Choroid plexus epithelial cell (primary cell): ENCODE data around the gene KHK.

Source experiments
- DNase-seq: peaks from one replicate; pipeline ENCODE4 v3.0.0-alpha.2; 2010; ENCODE audit warnings: low read depth
- H3K4me3 ChIP-seq: 2 replicates; pipeline ENCODE4 v1.5.1; 2011; ENCODE audit warnings: low read depth, mild to moderate bottlenecking, control low read depth, low read length, moderate library complexity
- TF ChIP-seq, protein P1 (sequence below): conservative IDR thresholded peaks from 2 replicates; pipeline ENCODE4 v1.5.1; 2011; ENCODE audit warnings: low read depth, mild to moderate bottlenecking, control low read depth, inconsistent platforms, low read length, moderate library complexity

Gene KHK

DNA sequence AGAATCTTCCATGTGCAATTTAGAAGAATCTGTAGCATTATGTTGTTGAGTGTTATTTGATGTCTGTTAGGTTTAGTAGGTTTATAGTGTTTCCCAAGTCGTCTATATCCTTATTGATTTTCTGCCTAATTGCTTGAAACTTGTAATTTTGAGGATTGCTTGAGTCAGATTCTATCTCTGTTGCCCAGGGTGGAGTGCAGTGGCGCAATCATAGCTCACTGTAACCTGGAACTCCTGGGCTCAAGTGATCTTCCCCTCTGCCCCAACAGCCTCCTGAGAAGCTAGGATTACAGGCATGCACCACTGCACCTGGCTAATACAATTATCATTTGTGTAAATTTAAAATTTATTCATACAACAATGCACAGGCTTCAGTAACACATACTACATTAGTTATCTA lies 59.1 kb downstream of the KHK start:
- no peak for DNase-seq
- no peak overlapping the region for H3K4me3 ChIP-seq
- TF ChIP-seq, protein P1, sequence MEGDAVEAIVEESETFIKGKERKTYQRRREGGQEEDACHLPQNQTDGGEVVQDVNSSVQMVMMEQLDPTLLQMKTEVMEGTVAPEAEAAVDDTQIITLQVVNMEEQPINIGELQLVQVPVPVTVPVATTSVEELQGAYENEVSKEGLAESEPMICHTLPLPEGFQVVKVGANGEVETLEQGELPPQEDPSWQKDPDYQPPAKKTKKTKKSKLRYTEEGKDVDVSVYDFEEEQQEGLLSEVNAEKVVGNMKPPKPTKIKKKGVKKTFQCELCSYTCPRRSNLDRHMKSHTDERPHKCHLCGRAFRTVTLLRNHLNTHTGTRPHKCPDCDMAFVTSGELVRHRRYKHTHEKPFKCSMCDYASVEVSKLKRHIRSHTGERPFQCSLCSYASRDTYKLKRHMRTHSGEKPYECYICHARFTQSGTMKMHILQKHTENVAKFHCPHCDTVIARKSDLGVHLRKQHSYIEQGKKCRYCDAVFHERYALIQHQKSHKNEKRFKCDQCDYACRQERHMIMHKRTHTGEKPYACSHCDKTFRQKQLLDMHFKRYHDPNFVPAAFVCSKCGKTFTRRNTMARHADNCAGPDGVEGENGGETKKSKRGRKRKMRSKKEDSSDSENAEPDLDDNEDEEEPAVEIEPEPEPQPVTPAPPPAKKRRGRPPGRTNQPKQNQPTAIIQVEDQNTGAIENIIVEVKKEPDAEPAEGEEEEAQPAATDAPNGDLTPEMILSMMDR = no peak

DNA sequence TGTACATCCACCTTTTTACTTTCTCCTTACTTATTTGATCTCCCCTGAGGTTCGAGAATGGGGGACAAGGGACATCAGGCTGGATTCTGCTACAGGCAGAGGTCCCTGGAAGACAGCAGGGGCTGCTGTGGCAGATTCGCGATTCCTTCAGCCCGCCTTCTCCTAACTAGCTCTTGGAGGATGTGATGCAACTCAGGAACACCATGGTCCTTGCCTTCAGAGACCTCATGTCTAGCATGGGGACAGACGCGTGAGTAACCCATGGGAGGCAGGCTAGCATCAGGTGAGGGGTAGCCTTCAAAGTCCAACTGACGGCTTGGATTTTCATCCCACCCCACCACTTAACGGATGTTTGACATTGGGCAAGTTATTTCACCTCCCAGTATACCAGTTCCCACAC lies 61.4 kb downstream of the KHK start:
- H3K4me3 ChIP-seq = no peak overlapping the region
- TF ChIP-seq, protein P1 = no peak
- DNase-seq = no peak

DNA sequence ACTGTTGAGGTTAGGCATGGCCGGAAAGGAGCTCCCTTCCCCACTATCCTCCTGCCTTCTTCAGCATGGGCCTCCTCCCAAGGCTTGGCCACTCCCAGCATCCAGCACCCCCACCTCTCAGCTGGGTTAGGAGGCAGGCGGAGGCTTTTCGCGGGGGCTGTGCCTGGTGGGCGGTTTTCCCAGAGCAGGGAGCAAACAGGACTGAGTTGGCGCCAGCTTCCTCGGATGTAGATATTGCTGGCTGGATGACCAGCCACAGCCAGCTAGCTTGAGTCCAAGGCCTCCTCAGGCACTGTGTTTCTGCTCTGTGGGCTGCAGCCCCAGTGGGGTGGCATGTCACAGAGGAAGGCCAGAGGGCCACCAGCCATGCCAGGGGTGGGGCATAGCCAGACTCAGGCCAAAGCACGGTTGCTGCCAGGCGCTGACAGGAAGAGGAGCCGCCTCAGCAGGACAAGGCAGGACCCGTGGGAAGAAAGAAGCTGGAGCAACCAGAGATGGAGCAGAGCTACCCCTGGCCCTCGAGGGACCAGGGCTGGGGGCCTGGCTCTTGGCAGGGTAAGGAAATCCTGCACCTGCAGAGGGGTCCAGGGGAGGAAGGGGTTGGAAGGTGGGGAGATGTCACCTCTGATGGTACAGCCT lies 62.3 kb downstream of the KHK start, which contains the start of gene TCF23:
Gene TCF23, plus strand, starts transcription at position 204 of the 639 bp plus-strand sequence. Its CDS starts 130 bp downstream, at position 334.
- no peak within 1 kb of the TSS for H3K4me3 ChIP-seq
- TF ChIP-seq, protein P1 = no peak
- DNase-seq = no peak

DNA sequence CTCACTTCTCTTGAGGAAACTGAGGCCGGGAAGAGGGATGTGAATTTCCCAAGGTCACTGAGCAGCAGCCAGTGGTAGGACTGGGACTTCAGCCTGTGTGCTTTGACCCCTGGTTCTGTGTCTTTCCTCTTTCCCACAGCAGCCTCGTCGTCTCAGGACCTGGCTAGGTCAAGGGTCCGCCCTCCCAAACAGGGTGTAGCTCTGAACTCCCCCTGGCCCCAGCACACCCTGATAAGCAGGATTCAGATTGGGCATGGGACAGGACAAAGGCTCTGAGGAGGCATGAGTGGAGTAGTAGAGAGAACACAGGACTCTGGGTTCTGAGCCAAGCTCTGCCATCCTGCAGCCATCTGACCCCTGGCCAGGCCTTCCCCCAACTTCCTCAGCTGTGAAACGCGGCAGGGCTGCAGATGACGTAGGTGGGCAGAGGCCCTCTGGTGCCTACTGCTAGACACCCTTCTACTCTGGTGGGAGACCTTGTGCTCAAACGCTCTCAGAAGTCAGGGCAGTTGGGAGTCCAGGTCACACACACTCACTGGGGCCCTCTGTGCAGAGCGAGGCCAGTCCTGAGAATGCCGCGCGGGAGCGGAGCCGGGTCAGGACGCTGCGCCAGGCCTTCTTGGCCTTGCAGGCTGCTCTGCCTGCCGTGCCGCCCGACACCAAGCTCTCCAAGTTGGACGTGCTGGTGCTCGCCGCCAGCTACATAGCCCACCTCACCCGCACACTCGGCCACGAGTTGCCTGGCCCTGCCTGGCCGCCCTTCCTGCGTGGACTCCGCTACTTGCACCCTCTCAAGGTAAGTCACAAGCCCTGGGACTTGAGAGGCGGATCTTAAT lies 63.2 kb downstream of the KHK start:
- no peak overlapping the region for H3K4me3 ChIP-seq
- TF ChIP-seq, protein P1 = no peak
- DNase-seq = no peak
